GM21447 (cell line): ENCODE measurements around the gene EXOC5.

Experiments
- ATAC-seq: cut with Tn5 transposase; IDR thresholded peaks from one replicate; pipeline ENCODE4 v1.9.1; 2021; ENCODE audit not compliant: unreplicated experiment

EXOC5 gene

GRCh38 chr14:57268161-57269069, at the start of gene EXOC5, which contains the start of gene AP5M1:
TSS of gene EXOC5 (minus strand) at chr14:57268905. CDS start at chr14:57268648, 257 bp downstream.
TSS of gene AP5M1 (plus strand) at chr14:57268971. CDS start at chr14:57269315, 344 bp downstream.
- ATAC-seq, result peak; percentile 84

GRCh38 chr14:57317248-57317833, 48.6 kb upstream of the EXOC5 start:
- ATAC-seq, result no peak

GRCh38 chr14:57314396-57315089, 45.8 kb upstream of the EXOC5 start:
- ATAC-seq, result no peak

- no peak for ATAC-seq
Observed at GRCh38 chr14:57302883-57303282, 34.2 kb upstream of the EXOC5 start.

GRCh38 chr14:57299511-57299910, 30.8 kb upstream of the EXOC5 start:
- no peak for ATAC-seq

- no peak for ATAC-seq
Observed at GRCh38 chr14:57297852-57298251, 29.1 kb upstream of the EXOC5 start.

- no peak for ATAC-seq
Observed at GRCh38 chr14:57295239-57295638, 26.5 kb upstream of the EXOC5 start.

GRCh38 chr14:57293866-57294837, 25.4 kb upstream of the EXOC5 start:
- no peak for ATAC-seq

- ATAC-seq, result no peak
Observed at GRCh38 chr14:57291692-57292647, 23.3 kb upstream of the EXOC5 start.

- no peak for ATAC-seq
Observed at GRCh38 chr14:57290751-57291150, 22.0 kb upstream of the EXOC5 start.

GRCh38 chr14:57287745-57288144, 19.0 kb upstream of the EXOC5 start:
- ATAC-seq, result no peak

GRCh38 chr14:57277062-57277461, 8.4 kb upstream of the EXOC5 start:
- ATAC-seq, result no peak

GRCh38 chr14:57275023-57275664, 6.4 kb upstream of the EXOC5 start:
- ATAC-seq, result no peak

- no peak for ATAC-seq
Observed at GRCh38 chr14:57274551-57274950, 5.8 kb upstream of the EXOC5 start.

GRCh38 chr14:57273236-57273635, 4.5 kb upstream of the EXOC5 start:
- no peak for ATAC-seq

GRCh38 chr14:57266065-57266464, 2.6 kb downstream of the EXOC5 start:
- no peak for ATAC-seq

GRCh38 chr14:57262117-57262516, 6.6 kb downstream of the EXOC5 start:
- ATAC-seq, result no peak

GRCh38 chr14:57261604-57262003, 7.1 kb downstream of the EXOC5 start:
- ATAC-seq, result no peak

- no peak for ATAC-seq
Observed at GRCh38 chr14:57259672-57260071, 9.0 kb downstream of the EXOC5 start.
